Tibial nerve (tissue), 4 donors: ENCODE data around the gene SHANK2.

ENCODE experiments used
- CTCF ChIP-seq, 5 experiments: fragments of 200-600 bp in 3 of 5; fragments of 450-650 bp in 2 of 5; sonication (generic) in 3 of 5; IDR thresholded peaks; one replicate each; pipeline ENCODE4 v1.5.1; 2016 to 2019; ENCODE audit warnings: antibody characterized with exemption in 5 of 5, mild to moderate bottlenecking in 3 of 5, moderate library complexity in 2 of 5
- EP300 ChIP-seq, 2 donors: sonication (generic); formaldehyde crosslinking; IDR thresholded peaks; one replicate each; pipeline ENCODE4 v1.6.1; 2017; ENCODE audit warnings: antibody characterized with exemption in 2 of 2, mild to moderate bottlenecking in 1 of 2
- POLR2A ChIP-seq, 2 donors: fragments of 450-650 bp; IDR thresholded peaks; one replicate each; pipeline ENCODE4 v1.6.1; 2017; ENCODE audit warnings: antibody characterized with exemption in 2 of 2, mild to moderate bottlenecking in 2 of 2, moderate library complexity in 2 of 2

DNA sequence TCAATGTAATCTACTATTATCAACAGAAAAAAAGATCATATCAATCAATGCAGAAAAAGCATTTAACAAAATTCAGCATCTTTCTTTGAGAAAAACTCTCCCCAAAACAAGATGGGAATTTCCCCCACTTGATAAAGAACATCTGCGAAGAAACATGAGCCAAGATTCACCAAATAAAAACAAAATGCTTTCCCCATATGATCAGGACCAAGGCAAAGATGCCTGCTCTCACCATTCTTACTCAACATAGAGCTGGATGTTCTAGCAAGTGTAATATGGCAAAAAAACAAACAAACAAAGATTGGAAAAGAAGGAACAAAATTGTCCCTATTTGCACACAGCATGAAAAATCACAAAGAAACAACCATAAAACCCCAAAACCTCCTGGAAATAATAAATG is 23.4 kb downstream of the SHANK2 start:
- no peak for TF ChIP-seq CTCF (IDR thresholded peaks at IDR 0.05)
- no peak for TF ChIP-seq POLR2A (IDR thresholded peaks at IDR 0.05)
- TF ChIP-seq EP300 (IDR thresholded peaks at IDR 0.05): no peak
